Measurements from ENCODE around the gene RAB17. TPM values are rescaled to one million over a fixed set of nuclear protein-coding genes. Genes with fewer than 3 reads are reported as not detected.

The RAB17 gene
- total and polyA plus RNA-seq, 10 of the 15 experiments (the other 5 are each of a cell fraction or from before 2014, with no cell fraction given), result 0.07 to 1.4 (median 0.28) TPM; not detected in 3

DNA sequence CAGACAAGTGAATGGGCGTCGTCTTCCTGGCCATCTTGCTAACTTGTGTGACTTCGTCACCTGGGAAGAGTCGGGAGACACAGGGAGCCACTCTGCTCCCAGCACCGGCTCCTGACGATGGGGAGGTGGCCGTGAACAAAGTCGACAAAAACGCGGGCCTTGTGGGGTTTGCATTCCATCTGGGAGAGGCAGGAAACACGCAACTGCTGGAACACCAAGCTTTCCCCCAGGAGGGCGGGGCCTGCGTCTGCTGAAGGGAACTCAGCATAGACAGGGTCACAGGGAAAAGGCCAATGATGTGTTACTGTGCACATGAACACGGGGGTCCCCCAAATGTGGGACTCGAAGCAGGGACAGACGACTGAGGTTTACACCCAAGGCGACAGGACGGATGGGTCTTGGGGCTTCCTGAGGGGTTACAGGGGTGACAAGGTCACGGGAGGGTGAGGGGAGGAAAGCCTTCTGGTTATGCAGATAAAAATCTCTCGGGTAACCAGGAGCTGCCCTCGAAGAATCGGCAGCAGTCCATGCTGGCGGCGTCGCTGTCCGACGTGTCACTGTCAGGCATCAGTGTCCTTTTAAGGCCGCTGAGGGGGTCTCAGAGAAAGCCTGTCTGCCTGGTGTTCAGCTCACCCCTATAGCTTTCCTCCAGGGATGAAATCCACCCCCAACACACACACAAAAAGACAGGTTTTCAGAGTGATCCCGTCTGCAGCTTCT is 52.4 kb downstream of the RAB17 start:
- Histone ChIP-seq H3K4me3 (no peak overlapping the region), H2AFZ (ENCODE audit: control insufficient read depth, low read depth, low read length) (no peak overlapping the region), H3K4me2 (ENCODE audit: control insufficient read depth, insufficient read depth) (no peak overlapping the region), H3K4me1 (ENCODE audit: control insufficient read depth, insufficient read depth, low read length) (peaks cover 6% of the 10 kb centered on the region; the same call in 1 of the 2 replicates), H3K79me2 (ENCODE audit: control insufficient read depth, insufficient read depth, low read length) (no peaks in the 10 kb centered on the region), H3K9ac (ENCODE audit: control insufficient read depth, insufficient read depth, low read length) (no peak overlapping the region), H4K20me1 (ENCODE audit: control insufficient read depth, insufficient read depth) (no peaks in the 10 kb centered on the region), H3K9me3 (replicated peaks; ENCODE audit: control insufficient read depth, insufficient read depth, low read length) (no peaks in the 10 kb centered on the region; the same call in 2 of the 3 replicates), H3K27me3 (replicated peaks in 1 of 2; ENCODE audit: control insufficient read depth in 2 of 2, insufficient read depth in 2 of 2, low read length in 1 of 2) (peaks cover 0 to 3% of the 10 kb centered on the region in 2 experiments; a peak in 1 of 4 replicates), H3K27ac (ENCODE audit: control insufficient read depth, insufficient read depth) (no peak overlapping the region), H3K36me3 (ENCODE audit: control insufficient read depth in 2 of 2, insufficient read depth in 2 of 2, low read length in 1 of 2) (no peaks in the 10 kb centered on the region)
- 54% methylated on average over 29 of the region's 29 CpGs for WGBS (ENCODE audit: insufficient coverage, insufficient replicate concordance, low lambda C conversion rate, missing lambda C conversion rate)
- FAIRE-seq (no peak), DNase-seq (ENCODE audit: low read depth, low spot score) (no peak), ATAC-seq (no peak)
- intact Hi-C loops (cut with micrococcal nuclease; ENCODE audit: unreplicated experiment) (no loop called here), in situ Hi-C loops (cut with MboI) (no loop called here)
- no TSS peak for BruUV-seq (replicated peaks)
- ChIA-PET POLR2A (no interaction called here), CTCF (interaction anchor here (1.5 kb wide), 1 partner anchor 25 kb away, joined by 5 read pairs; no protein-coding TSS in a partner anchor), RAD21 (ENCODE audit: unreplicated experiment) (no interaction called here), SMC1A (ENCODE audit: uncharacterized antibody, unreplicated experiment) (interaction anchor here (0.6 to 3.5 kb wide), 2 partner anchors 19 to 36 kb away, joined by 3 to 16 read pairs; no protein-coding TSS in a partner anchor)
- TF ChIP-seq TARDBP (IDR thresholded peaks at IDR 0.05; ENCODE audit: borderline replicate concordance) (no peak), SIX5 (IDR thresholded peaks at IDR 0.05; ENCODE audit: low read depth, low read length, severe bottlenecking) (no peak)

DNA sequence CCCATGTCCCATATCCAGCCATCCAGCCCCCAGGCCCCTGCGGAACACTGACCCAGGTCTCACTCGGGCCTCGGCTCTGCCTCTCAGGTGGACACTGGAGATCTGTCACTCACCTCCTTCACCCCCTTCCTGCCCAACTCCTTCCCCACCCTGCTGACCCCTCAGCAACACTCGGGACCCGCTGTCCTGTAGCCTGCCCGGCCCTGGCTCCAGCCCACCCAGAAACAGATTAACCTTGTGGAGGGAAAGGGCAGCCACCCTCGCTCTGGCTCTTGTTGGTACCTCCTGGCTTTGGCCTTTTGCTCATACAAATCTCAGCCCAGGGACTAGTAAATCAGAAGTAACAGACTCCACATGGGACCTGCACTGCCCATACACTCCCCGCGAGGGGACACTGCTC is 53.9 kb downstream of the RAB17 start:
- no peak overlapping the region for H3K4me3 ChIP-seq
- H3K9me3 ChIP-seq (replicated peaks; ENCODE audit: control insufficient read depth, insufficient read depth, low read length), result no peaks in the 10 kb centered on the region; the same call in 2 of the 3 replicates
- CTCF ChIA-PET, result interaction anchor here (3.2 kb wide), 1 partner anchor 24 kb away, joined by 13 read pairs; no protein-coding TSS in a partner anchor
- H3K36me3 ChIP-seq (ENCODE audit: control insufficient read depth in 2 of 2, insufficient read depth in 2 of 2, low read length in 1 of 2), result no peaks in the 10 kb centered on the region
- peaks cover 0 to 3% of the 10 kb centered on the region in 2 experiments; a peak in 1 of 4 replicates for H3K27me3 ChIP-seq (replicated peaks in 1 of 2; ENCODE audit: control insufficient read depth in 2 of 2, insufficient read depth in 2 of 2, low read length in 1 of 2)
- BruUV-seq (replicated peaks), result no TSS peak
- H3K4me2 ChIP-seq (ENCODE audit: control insufficient read depth, insufficient read depth), result no peak overlapping the region
- DNase-seq (ENCODE audit: low read depth, low spot score) (no peak), FAIRE-seq (no peak), ATAC-seq (no peak)
- 69% methylated on average over 9 of the region's 9 CpGs for WGBS (ENCODE audit: insufficient coverage, insufficient replicate concordance, low lambda C conversion rate, missing lambda C conversion rate)
- SMC1A ChIA-PET (ENCODE audit: uncharacterized antibody, unreplicated experiment), result no interaction called here
- no peaks in the 10 kb centered on the region for H3K79me2 ChIP-seq (ENCODE audit: control insufficient read depth, insufficient read depth, low read length)
- in situ Hi-C loops (cut with MboI), result no loop called here
- RAD21 ChIA-PET (ENCODE audit: unreplicated experiment), result no interaction called here
- no peak overlapping the region for H3K9ac ChIP-seq (ENCODE audit: control insufficient read depth, insufficient read depth, low read length)
- H3K27ac ChIP-seq (ENCODE audit: control insufficient read depth, insufficient read depth), result no peak overlapping the region
- peaks cover 6% of the 10 kb centered on the region; the same call in 1 of the 2 replicates for H3K4me1 ChIP-seq (ENCODE audit: control insufficient read depth, insufficient read depth, low read length)
- POLR2A ChIA-PET, result no interaction called here
- no peaks in the 10 kb centered on the region for H4K20me1 ChIP-seq (ENCODE audit: control insufficient read depth, insufficient read depth)
- H2AFZ ChIP-seq (ENCODE audit: control insufficient read depth, low read depth, low read length), result no peak overlapping the region
- intact Hi-C loops (cut with micrococcal nuclease; ENCODE audit: unreplicated experiment), result no loop called here
- TF ChIP-seq POLR2A (IDR thresholded peaks at IDR 0.05; ENCODE audit: low read depth, low read length) (no peak), MYB (IDR thresholded peaks at IDR 0.05; ENCODE audit: borderline replicate concordance, low read depth, low read length) (no peak), CHD1 (IDR thresholded peaks at IDR 0.05; ENCODE audit: low read depth, low read length) (no peak), POLR2AphosphoS5 (IDR thresholded peaks at IDR 0.05; ENCODE audit: low read length) (no peak), ZNF24 (IDR thresholded peaks at IDR 0.05) (no peak)
- TF ChIP-seq, protein P1, sequence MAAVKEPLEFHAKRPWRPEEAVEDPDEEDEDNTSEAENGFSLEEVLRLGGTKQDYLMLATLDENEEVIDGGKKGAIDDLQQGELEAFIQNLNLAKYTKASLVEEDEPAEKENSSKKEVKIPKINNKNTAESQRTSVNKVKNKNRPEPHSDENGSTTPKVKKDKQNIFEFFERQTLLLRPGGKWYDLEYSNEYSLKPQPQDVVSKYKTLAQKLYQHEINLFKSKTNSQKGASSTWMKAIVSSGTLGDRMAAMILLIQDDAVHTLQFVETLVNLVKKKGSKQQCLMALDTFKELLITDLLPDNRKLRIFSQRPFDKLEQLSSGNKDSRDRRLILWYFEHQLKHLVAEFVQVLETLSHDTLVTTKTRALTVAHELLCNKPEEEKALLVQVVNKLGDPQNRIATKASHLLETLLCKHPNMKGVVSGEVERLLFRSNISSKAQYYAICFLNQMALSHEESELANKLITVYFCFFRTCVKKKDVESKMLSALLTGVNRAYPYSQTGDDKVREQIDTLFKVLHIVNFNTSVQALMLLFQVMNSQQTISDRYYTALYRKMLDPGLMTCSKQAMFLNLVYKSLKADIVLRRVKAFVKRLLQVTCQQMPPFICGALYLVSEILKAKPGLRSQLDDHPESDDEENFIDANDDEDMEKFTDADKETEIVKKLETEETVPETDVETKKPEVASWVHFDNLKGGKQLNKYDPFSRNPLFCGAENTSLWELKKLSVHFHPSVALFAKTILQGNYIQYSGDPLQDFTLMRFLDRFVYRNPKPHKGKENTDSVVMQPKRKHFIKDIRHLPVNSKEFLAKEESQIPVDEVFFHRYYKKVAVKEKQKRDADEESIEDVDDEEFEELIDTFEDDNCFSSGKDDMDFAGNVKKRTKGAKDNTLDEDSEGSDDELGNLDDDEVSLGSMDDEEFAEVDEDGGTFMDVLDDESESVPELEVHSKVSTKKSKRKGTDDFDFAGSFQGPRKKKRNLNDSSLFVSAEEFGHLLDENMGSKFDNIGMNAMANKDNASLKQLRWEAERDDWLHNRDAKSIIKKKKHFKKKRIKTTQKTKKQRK (IDR thresholded peaks at IDR 0.05; ENCODE audit: low read depth, low read length), result no peak
- TF ChIP-seq, protein P2, sequence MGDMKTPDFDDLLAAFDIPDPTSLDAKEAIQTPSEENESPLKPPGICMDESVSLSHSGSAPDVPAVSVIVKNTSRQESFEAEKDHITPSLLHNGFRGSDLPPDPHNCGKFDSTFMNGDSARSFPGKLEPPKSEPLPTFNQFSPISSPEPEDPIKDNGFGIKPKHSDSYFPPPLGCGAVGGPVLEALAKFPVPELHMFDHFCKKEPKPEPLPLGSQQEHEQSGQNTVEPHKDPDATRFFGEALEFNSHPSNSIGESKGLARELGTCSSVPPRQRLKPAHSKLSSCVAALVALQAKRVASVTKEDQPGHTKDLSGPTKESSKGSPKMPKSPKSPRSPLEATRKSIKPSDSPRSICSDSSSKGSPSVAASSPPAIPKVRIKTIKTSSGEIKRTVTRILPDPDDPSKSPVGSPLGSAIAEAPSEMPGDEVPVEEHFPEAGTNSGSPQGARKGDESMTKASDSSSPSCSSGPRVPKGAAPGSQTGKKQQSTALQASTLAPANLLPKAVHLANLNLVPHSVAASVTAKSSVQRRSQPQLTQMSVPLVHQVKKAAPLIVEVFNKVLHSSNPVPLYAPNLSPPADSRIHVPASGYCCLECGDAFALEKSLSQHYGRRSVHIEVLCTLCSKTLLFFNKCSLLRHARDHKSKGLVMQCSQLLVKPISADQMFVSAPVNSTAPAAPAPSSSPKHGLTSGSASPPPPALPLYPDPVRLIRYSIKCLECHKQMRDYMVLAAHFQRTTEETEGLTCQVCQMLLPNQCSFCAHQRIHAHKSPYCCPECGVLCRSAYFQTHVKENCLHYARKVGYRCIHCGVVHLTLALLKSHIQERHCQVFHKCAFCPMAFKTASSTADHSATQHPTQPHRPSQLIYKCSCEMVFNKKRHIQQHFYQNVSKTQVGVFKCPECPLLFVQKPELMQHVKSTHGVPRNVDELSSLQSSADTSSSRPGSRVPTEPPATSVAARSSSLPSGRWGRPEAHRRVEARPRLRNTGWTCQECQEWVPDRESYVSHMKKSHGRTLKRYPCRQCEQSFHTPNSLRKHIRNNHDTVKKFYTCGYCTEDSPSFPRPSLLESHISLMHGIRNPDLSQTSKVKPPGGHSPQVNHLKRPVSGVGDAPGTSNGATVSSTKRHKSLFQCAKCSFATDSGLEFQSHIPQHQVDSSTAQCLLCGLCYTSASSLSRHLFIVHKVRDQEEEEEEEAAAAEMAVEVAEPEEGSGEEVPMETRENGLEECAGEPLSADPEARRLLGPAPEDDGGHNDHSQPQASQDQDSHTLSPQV (IDR thresholded peaks at IDR 0.05), result no peak

All from GM12878 (cell line).